Vagina (tissue), 2 donors: Measurements from ENCODE around the gene ARID5A. TPM values are rescaled to one million over a fixed set of nuclear protein-coding genes. Genes with fewer than 3 reads are reported as not detected.

ENCODE experiments used
- DNase-seq, 2 donors: peaks; one replicate each; pipeline ENCODE4 v3.0.0-alpha.2; 2017; ENCODE audit errors: extremely low spot score in 2 of 2
- H3K27ac ChIP-seq: fragments of 200-600 bp; sonication (generic); one replicate; pipeline ENCODE4 v1.5.1; 2019
- H3K27me3 ChIP-seq: fragments of 200-600 bp; sonication (generic); one replicate; pipeline ENCODE4 v1.5.1; 2019
- H3K36me3 ChIP-seq, 2 donors: fragments of 200-600 bp; sonication (generic); one replicate each; pipeline ENCODE4 v1.5.1; 2017 to 2019
- H3K4me1 ChIP-seq: fragments of 200-600 bp; sonication (generic); one replicate; pipeline ENCODE4 v1.5.1; 2019
- H3K4me3 ChIP-seq, 2 donors: fragments of 200-600 bp; sonication (generic); 1 replicate in 1 of 2; 2 replicates in 1 of 2; pipeline ENCODE4 v1.5.1; 2016 to 2019
- H3K9me3 ChIP-seq: fragments of 200-600 bp; sonication (generic); one replicate; pipeline ENCODE4 v1.5.1; 2019
- CTCF ChIP-seq, 3 experiments: fragments of 450-650 bp in 2 of 3; fragments of 200-600 bp in 1 of 3; sonication (generic) in 1 of 3; IDR thresholded peaks; one replicate each; pipeline ENCODE4 v1.5.1; 2017 to 2019; ENCODE audit warnings: antibody characterized with exemption in 3 of 3, mild to moderate bottlenecking in 2 of 3, moderate library complexity in 2 of 3
- POLR2A ChIP-seq, 2 donors: fragments of 450-650 bp; IDR thresholded peaks; one replicate each; pipeline ENCODE4 v1.6.1; 2017; ENCODE audit warnings: antibody characterized with exemption in 2 of 2, mild to moderate bottlenecking in 2 of 2, moderate library complexity in 2 of 2
- POLR2AphosphoS5 ChIP-seq, 2 donors: sonication (generic); formaldehyde crosslinking; IDR thresholded peaks; one replicate each; pipeline ENCODE4 v1.9.0; 2017; ENCODE audit warnings: antibody characterized with exemption in 2 of 2, mild to moderate bottlenecking in 2 of 2, low read depth in 1 of 2; ENCODE audit not compliant: insufficient read depth in 1 of 2
- intact Hi-C: fragments of 100-400 bp; cut with DNase I; formaldehyde crosslinking; loops from one replicate; pipeline ENCODE4 v1.15.1; 2023
- total RNA-seq: library from RNA; depleted of rRNA; stranded (reverse); fragments of >200 nt; gene quantifications from one replicate; pipeline ENCODE4 v1.2.3, GENCODE V29; 2016

Gene ARID5A
- total RNA-seq, 1 donor from 2014 or later = 34.1 TPM

GRCh38 chr2:96523659-96524481 is 12.7 kb upstream of the ARID5A start:
- no peaks in the 10 kb centered on the region for H3K9me3 ChIP-seq
- no peaks in the 10 kb centered on the region for H3K27me3 ChIP-seq
- DNase-seq = peak in 1 of 2 donors; percentile 80
- no peaks in the 10 kb centered on the region for H3K36me3 ChIP-seq
- intact Hi-C loops = no loop called here
- no peak overlapping the region for H3K4me3 ChIP-seq
- H3K4me1 ChIP-seq = peaks cover 36% of the 10 kb centered on the region
- TF ChIP-seq CTCF (IDR thresholded peaks at IDR 0.05) = no peak
- TF ChIP-seq POLR2AphosphoS5 (IDR thresholded peaks at IDR 0.05; ENCODE audit: insufficient read depth in 1 of 2, low read depth in 1 of 2) = peak in 1 of 2 donors; percentile 22
- peak overlapping the region; percentile 42 for H3K27ac ChIP-seq

GRCh38 chr2:96524482-96525210 is 11.9 kb upstream of the ARID5A start:
- peaks cover 44% of the 10 kb centered on the region for H3K4me1 ChIP-seq
- no peaks in the 10 kb centered on the region for H3K9me3 ChIP-seq
- H3K36me3 ChIP-seq = no peaks in the 10 kb centered on the region
- no peak overlapping the region for H3K4me3 ChIP-seq
- no peaks in the 10 kb centered on the region for H3K27me3 ChIP-seq
- no peak for DNase-seq
- intact Hi-C loops = no loop called here
- TF ChIP-seq CTCF (IDR thresholded peaks at IDR 0.05) (no peak), POLR2AphosphoS5 (IDR thresholded peaks at IDR 0.05; ENCODE audit: insufficient read depth in 1 of 2, low read depth in 1 of 2) (no peak), POLR2A (IDR thresholded peaks at IDR 0.05) (no peak)
- H3K27ac ChIP-seq = no peak overlapping the region

GRCh38 chr2:96525211-96525507 is 11.4 kb upstream of the ARID5A start:
- no peaks in the 10 kb centered on the region for H3K9me3 ChIP-seq

GRCh38 chr2:96526101-96526591 is 10.4 kb upstream of the ARID5A start:
- H3K27ac ChIP-seq = peak overlapping the region; percentile 98
- H3K4me1 ChIP-seq = peaks cover 59% of the 10 kb centered on the region
- no peak for DNase-seq
- H3K27me3 ChIP-seq = no peaks in the 10 kb centered on the region
- H3K36me3 ChIP-seq = no peaks in the 10 kb centered on the region
- intact Hi-C loops = no loop called here
- no peak for TF ChIP-seq CTCF (IDR thresholded peaks at IDR 0.05)
- H3K9me3 ChIP-seq = no peaks in the 10 kb centered on the region
- H3K4me3 ChIP-seq = no peak overlapping the region

More at GRCh38 chr2:96525211-96525507, 11.4 kb upstream of the ARID5A start:
- H3K4me3 ChIP-seq = no peak overlapping the region
- intact Hi-C loops = no loop called here
- no peak for DNase-seq
- no peak for TF ChIP-seq POLR2AphosphoS5 (IDR thresholded peaks at IDR 0.05; ENCODE audit: insufficient read depth in 1 of 2, low read depth in 1 of 2)
- TF ChIP-seq POLR2A (IDR thresholded peaks at IDR 0.05) = no peak
- TF ChIP-seq CTCF (IDR thresholded peaks at IDR 0.05) = no peak
- H3K4me1 ChIP-seq = peaks cover 49% of the 10 kb centered on the region
- no peak overlapping the region for H3K27ac ChIP-seq
- H3K36me3 ChIP-seq = no peaks in the 10 kb centered on the region
- no peaks in the 10 kb centered on the region for H3K27me3 ChIP-seq
